Right hindlimb (tissue), 1 donor: ENCODE measurements around the gene BTBD1.
"Not testable (repeated sequence)": the region's sequence is repeated elsewhere in the genome, so short reads cannot be mapped to it uniquely, and the experiment has no call there.

Experiments
- DNase-seq: peaks from one replicate; pipeline ENCODE4 v3.0.0-alpha.2; 2018

BTBD1 gene

DNA sequence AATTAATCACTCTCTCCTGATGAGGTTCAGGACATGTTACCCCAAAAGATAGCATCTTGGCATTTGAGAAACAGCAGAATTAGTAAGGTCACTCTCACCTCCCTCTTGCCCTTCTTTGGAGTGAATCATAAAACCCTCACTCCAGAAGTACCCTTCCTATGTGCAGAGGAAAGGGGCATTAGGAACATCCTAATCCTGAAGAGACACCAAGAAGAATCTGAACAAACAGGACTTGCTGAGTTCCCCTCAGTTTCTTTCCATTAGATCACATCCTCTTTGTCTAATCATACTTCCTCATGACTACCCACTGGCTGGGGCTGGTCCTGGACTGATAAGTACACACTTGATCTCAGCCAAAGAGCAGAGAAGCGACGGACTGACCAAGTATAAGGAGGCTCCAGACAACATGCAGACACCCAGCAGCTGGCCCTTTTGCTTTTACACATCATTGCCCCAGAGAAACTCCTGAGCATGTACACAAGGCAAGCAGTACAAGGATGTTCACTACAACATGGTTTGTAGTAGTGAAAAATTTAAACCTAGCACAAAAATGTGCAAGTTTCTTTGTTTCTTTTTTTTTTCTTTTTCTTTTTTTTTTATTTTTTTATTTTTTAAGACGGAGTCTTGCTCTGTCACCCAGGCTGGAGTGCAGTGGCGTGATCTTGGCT lies 25.4 kb upstream of the BTBD1 start:
- DNase-seq: no peak

DNA sequence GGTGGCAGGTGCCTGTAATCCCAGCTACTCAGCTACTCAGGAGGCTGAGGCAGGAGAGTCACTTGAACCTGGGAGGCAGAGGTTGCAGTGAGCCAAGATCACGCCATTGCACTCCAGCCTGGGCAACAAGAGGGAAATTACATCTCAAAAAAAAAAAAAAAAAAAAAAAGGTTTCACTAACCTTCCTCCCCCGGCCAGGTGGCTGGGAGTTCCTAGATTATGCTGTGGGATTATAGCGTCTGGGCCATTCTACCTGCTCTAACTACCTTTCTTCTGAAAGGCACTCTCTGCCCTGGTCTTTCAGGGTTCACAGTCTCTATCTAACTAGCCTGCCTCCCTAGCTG lies 24.9 kb upstream of the BTBD1 start:
- DNase-seq: not testable (repeated sequence)

DNA sequence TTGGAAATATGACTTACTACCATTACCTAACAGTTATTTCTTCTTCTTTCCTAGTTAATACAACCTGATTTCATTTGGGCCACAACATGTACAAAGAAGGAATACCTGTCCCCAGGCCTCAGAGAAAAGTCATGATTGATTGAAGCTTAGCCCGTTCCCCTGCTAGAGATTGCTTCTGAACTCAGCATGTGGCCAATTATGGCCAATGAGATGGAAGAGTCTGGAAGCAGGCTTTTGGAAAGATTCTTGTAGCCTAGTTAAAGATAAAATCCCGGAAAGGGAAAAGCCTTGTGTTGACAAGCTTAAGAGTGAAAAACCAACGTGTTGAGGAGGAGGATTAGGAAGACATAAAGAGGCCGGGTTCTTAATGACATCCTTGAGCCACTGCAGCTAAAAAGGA lies 23.4 kb upstream of the BTBD1 start:
- no peak for DNase-seq

DNA sequence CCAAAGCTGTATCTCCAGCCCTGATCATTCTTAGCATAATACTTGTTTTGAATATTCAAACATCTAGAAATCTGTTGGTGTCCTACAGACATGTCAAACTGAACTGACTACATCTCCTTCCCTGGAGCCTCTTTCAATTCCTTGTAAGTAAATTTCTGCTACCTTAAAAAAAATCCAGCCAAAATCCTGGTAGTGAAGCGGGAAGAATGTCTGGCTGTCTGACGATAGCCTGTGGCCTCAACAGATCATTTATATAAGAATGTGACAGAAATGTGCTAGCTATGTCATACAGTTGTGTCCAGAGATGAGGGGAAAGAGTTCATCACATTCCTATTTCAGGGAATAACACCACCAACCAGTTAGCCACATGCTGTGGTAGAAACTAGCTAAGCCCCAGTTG lies 21.8 kb upstream of the BTBD1 start:
- no peak for DNase-seq

DNA sequence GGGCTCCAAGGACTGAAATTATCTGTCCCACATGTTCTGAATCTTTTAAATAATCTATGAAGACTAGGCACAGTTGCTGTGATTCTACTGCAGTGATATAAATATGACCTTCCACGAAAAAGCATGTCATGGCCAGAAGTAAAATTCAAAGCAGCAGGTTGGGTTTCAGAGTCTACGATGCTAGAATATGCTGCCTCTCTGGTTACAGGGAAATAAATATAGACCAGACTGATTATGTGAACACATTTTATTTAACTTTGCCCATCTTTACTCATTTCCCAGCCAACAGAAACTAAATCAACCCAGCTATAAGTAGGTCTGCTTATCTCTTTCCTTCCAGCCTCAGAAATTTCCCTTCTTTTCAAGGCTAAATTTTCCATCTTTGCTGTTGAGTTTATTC lies 20.5 kb upstream of the BTBD1 start:
- DNase-seq: no peak

DNA sequence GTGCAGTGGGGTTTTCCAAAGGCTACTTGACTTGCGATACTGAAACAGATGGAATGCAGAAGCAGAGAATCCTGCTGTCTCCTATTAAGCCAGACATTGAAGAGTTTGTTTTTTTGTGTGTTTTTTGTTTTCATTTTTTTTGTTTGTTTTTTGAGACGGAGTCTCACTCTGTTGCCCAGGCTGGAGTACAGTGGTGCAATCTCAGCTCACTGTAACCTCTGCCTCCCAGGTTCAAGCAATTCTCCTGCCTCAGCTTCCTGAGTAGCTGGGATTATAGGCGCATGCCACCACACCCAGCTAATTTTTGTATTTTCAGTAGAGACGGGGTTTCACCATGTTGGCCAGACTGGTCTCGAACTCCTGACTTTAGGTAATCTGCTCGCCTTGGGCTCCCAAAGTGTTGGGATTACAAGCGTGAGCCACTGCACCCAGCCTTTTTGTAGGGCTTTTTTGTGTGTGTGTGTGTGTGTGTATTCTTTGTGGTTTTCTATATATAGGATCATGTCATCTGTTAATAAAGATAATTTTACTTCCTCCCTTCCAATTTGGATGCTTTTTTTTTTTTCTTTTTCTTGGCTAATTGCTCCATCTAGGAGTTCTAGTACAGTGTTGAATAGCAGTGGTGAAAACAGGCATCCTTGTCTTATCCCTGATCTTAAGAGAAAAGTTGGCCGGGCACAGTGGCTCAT lies 19.0 kb upstream of the BTBD1 start:
- DNase-seq: not testable (repeated sequence)

DNA sequence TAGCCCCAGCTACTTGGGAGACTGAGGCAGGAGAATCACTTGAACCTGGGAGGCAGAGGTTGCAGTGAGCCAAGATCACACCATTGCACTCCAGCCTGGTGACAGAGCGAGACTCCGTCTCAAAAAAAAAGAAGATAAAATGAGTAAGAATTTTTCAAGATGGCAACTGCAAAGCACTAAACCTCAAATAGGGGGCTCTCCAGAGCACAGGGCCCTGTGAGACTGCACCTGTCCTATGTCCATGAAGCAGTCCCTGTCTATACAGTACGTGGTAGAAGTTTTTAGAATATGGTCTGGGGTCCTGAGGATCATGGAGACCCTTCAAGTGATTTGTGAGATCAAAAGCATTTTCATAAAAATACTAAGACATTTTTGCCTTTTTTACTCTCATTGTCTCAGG lies 18.4 kb upstream of the BTBD1 start:
- DNase-seq: not testable (repeated sequence)

DNA sequence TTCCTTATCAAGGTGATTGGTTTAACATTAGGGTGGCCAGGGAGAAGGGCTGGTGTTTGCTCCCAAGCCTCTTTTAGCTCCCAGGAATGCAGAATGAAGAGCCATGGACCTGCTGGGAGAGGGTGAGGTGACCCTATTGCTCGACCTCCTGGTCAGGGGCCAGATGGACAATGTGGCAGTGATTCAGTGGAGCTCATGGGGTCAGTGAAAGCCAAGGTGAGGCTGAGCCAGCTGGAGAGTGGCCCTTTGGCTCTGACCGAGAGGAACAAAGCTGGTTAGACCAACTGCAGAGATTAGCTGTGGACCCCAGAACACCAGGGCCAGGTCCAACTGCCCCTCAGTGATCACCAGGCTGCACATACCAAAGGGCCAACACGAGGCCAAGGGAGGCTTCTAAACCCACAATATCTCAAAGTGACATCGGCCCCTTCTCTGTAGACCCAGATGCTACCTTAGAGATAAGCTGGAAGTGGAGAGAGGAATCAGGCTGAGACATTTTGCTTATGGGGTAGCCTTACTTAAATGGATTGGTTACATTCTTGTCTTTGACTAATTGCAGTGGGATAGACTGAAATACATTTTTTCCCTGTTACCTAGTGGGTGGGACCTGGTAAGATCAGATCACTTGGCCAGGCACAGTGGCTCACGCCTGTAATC lies 15.8 kb upstream of the BTBD1 start:
- no peak for DNase-seq

DNA sequence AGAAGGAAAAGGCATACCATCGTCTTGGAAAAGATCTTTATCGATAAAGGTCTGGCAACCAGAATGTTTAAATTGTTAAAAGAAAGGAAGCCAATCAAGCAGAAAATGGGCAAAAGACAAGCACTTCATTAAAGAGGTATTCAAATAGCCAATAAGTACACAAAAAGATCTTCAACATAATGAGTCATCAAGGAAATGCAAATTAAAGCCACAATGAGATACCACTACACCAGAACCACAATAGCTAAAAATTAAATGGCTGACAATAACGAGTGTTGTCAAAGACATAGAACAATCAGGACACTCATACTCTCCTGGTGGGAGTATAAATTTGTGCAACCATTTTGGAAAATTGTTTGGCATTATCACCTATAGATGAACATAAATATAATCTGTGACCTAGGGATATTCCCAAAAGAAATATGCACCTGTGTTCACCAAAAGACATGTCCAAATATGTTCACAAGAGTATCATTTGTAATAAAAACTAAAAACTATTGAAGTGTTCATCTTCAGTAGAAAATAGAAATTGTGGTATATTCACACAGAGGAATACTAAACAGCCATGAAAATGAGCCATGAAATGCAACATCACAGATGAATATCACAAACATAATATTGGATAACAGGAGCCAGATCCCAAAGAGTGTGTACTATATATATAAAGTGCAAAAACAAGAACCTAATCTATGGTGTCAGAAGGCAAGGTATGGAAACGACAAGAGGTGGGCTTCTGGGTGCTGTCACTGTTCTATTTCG lies 14.4 kb upstream of the BTBD1 start:
- no peak for DNase-seq

DNA sequence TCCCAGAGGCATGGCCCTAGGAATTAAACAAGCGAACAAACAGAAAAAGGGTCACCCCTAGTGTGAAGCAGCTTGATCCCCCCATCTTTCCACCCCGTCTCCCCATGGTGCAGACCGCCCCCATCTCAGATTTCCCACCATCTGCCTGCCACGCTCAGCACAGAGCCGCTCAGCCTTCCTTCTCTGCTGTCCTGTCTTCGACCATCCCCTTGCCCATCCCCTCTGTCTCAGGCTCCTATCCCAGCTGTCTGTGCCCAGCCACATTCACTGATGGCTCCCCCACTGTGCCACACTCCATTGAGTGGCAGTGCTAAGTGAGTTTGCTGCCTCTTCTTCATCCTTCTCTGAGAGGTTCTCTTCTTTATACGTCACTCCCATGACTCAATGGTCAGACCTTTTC lies 11.7 kb upstream of the BTBD1 start:
- DNase-seq: no peak

DNA sequence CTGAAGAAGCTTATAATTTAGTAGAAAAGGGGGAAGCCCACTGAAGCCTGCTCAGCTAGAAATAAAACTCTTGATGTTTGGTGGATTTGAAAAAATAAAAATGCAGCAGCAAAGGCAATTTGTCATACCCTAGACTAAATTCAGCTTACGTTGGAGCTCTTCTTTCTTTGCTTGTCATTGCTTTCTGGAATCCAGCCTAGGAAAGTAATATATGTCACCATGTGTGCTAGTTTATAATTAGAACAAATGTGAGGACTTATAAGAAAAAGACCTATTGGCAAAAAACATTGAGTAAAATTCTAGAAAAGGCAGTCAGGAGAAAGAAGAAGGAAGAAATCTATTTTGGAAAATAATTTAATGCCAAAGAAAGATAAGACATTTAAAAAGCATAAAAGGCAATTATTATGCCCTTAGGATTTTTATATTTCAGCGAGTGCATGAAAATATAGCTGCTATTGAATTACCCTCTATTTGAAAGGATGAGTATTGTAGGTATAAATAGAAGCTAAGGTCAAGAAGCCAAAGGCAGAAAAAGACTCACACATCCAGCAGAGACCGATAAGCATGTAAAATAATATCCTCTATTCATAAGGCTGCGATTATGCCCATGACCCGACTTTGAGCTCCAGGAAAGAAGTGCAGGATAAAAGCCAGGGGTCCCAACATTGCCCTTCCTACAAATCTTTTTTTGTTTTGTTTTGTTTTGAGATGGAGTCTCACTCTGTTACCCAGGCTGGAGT lies 10.6 kb upstream of the BTBD1 start:
- no peak for DNase-seq

DNA sequence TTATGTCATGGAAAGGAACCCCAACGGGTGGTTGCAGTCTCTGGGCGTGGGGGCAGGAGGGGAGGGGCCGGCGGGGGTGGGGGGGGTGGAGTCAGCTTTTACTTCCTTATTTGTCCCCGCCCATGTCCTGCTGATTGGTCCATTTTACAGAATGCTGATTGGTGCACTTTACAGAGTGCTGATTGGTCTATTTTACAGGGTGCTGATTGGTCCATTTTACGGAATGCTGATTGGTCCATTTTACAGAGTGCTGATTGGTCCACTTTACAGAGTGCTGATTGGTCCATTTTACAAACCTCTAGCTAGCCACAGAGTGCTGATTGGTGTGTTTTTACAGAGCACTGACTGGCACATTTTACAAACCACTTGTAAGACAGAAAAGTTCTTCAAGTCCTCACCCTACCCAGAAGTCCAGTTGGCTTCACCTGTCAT lies 2.2 kb upstream of the BTBD1 start:
- not testable (repeated sequence) for DNase-seq

DNA sequence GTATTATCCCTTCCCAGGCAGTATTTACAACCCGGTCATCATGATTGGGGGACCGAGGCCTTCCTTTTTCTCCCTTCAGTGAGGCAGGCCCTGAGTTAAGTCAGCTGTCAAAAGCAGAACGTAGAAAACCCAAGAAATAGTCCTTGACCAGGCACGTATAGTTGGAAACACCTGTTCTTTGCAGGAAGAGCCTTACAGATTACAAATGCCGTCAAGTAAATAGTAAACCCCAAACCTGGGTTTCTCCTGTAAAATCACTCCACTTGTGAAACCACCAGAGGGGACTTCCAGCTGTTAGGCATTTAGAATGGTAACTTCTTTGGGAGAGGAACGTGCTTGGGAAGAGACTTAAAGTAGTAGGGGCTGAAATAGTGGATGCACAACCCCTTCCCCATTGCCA lies 1.0 kb upstream of the BTBD1 start:
- no peak for DNase-seq

DNA sequence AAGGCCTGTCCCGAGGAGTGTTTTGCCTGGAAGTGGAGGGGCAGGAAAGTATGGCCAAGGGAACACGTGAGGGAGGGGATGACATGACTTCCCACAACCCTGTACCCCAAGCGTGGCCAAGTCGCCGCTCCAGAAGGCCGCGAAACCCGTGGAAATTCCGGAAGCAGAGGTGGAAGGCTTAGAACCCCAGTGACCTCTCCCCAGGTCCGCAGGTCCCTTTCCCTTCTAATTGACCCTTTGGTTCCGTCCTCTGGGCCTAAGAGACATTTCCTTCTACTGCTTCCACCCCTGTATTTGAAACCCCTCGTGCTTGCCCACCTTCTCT lies 548 bp upstream of the BTBD1 start:
- DNase-seq: no peak

DNA sequence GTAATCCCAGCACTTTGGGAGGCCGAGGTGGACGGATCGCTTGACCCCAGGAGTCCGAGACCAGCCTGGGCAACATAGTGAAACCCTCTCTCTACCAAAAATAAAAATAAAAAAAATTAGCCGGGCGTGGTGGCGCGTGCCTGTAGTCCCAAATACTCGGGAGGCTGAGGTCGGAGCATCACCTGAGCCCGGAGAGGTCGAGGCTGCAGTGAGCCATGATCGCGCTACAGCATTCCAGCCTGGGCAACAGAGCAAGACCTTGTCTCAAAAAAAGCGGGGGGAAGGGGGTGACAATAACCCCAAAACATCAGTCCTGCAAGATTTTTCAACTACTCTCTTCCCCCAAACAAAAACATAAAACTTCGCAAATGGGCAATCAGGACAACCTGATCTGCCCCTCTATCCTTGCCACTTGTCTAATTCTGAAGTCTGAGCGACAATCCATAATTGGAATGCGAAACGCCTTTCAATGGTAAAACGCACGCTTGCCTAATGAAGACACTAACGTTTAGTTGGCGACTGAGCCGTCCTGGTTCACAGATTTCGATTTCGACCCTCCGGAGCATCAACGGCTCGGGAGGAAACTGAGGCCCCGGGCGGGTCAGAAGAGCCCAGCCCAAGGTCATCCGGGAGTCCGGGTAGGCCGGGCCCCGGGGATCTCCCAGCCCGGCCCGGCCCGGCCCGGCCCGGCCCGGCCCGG lies 868 bp downstream of the BTBD1 start:
- no peak for DNase-seq

DNA sequence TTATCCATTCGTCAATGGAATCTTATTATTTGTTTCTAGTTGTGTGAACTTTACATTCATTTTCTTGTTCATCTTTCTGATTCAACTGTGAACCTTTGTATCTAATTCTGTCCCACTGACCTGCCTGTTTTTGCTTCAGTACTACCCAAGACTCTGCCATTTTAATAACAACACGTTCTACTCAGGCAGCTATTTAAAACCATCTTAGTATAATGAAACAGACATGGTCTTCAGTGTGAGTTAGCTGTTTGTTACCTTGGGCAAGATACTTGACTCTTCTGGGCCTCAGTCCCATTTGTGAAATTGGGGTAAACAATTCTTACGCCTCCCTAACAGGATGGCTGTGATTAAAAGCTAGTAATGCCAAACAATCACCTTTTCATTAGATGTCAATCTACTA lies 1.6 kb downstream of the BTBD1 start:
- no peak for DNase-seq

DNA sequence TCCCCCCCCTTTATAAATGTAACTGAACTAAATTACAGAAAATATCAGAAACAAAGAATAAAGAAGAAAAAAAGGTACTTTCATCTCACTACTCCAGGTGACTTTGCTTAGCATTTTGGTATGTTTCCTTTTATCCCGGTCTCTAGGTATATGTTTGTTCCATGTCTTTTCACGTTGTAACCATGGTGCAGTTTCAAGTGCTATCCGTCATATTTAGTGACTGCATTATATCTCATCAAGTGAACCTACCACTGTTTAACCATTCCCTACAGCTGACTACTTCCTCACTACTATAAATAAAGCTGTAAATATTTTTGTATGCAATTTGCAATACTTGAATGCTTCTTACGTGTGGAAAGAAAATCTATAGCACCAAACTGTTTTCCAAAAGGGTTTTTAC lies 2.2 kb downstream of the BTBD1 start:
- no peak for DNase-seq

DNA sequence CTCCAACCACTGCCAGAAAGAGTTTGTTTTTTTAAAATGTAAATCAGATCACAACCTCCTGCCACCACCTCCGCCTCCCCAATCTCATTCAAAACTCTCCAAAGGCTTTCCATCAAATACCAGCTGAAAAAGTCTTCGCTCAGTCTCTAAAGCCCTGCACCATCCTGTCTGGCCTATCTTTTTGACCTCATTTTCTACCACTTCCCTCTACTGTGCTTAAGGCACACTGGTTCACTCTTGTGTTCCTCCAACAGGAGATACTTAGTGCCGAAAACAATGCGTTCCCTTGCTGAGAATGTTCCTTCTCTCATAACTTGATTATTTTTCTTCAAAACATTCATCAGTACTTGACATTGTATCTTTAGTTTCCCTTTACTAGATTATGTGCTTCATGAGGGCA lies 3.5 kb downstream of the BTBD1 start:
- no peak for DNase-seq

DNA sequence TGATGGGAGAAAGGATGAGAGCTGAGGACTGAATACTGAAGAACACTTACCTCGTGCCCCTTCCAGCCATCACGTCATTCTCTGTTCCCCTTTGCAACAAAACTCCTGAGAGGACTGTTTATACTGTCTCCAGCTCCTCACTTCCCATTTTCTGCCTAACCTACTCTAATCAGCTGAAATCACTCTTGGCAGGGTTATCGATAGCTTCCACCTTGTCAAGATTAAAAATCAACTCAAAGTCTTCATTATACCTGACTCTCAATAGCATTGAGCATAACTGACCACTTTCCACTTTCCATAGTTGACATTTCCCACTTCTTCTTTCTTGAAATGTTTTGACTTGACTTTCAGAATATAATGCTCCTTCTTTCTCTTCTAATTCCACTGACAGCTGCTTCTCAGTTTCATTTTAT lies 4.3 kb downstream of the BTBD1 start:
- no peak for DNase-seq

DNA sequence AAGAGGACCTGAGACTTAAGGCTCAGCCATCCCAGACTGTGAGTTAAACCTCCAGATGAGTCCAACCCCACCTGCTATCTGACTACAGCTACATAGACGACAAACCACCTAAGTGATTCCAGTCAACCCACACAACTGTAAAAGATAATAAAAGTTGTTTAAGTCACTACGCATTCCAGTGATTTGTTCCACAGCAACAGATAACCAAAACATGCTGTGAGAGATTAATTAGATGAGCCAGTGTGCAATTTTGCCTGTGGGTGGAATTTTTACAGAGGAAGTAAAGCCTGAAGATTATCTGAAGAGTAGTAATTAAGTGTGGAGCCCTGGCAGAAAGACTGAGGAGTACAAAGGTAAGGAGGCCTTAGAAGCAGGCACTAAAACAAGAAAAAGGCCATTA lies 5.4 kb downstream of the BTBD1 start:
- no peak for DNase-seq

DNA sequence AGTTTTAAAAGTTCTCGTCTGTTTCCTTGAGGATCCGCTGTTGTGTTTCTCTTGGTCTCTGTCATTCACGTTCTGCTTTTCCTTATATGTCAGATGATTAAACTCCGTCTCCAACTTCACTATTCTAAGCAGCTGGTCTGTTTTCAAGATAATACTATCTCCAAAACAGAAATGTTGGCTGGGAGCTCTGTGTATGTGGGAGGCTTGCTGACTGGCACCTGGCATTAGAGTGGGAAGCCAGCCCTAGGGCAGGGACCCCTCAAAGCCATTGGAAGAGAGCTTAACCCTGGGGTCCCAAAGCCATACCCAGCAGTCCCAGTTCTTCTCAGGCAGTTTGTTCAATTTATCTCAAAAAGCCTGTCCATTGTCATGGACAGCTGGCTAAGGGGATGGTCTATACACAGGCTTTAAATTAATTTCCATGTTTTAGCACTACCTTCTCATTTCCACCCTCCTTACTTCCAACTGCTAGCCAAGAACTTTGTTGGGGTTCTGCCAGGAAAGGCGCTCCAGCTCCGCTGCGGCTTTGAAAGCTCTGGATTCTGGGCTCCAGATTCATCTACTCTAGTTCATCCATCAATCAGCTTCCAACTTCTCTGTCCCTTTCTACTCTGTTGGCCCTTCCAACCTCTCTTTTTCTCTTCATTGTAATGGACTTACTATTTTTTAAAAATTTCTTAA lies 9.2 kb downstream of the BTBD1 start:
- no peak for DNase-seq

DNA sequence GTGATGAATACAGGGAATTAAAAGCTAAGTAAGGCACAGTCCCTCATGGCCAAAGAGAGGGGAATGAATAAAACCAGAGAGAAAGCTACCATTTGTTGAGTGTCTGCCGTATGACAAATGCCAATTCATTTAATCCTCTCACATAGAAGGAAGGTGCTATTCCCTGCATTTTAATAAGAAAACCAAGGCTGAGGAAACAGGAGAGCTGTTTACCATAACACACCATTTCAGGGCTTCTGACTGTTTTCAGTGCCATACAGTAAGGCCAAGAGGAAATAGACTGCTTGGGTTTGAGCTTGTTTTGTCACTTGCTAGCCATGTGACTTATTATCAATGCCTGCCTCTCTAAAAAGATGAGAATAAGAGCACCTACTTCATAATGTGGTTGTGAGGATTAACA lies 10.1 kb downstream of the BTBD1 start:
- no peak for DNase-seq
